ENCODE results near the gene MEAK7. TPM values are rescaled to one million over a fixed set of nuclear protein-coding genes. Genes with fewer than 3 reads are reported as not detected.

The MEAK7 gene
- total RNA-seq, 1 experiment from 2014 or later: 30.9 TPM

DNA sequence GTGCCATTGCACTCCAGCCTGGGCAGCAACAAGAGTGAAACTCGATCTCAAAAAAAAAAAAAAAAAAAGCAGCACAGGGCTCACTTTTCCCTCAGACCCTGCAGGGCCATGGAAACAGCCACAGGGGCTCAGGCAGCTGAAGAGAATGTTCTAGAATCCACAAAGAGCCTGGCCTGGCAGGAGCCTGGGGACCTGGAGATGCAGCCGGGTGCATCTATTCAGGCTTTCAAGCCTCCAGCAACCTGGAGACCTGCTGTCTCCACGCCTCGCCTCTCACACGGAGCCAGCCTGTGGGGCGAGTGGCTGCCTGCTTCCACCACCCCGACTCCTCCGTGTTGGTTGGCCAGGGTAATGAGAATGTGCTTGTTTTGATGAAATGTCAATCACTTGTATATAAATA is 44.0 kb upstream of the MEAK7 start:
- DNase-seq: no peak
- peak overlapping the region; percentile 54 for H3K27ac Mint-ChIP-seq (ENCODE audit: unreplicated experiment)
- peaks cover 9% of the 10 kb centered on the region for H3K36me3 Mint-ChIP-seq (ENCODE audit: insufficient read depth, unreplicated experiment)
- H3K27me3 ChIP-seq (replicated peaks; ENCODE audit: control insufficient read depth, insufficient read depth, low read length): no peaks in the 10 kb centered on the region
- H3K4me1 Mint-ChIP-seq (ENCODE audit: low read depth, unreplicated experiment): peaks cover 37% of the 10 kb centered on the region
- H3K4me3 ChIP-seq (ENCODE audit: low read depth, low read length): no peak overlapping the region
- H3K4me1 ChIP-seq: peaks cover 8% of the 10 kb centered on the region; the same call in 1 of the 2 replicates
- H3K4me3 Mint-ChIP-seq (ENCODE audit: unreplicated experiment): no peak overlapping the region
- ChIA-PET POLR2A (no interaction called here), CTCF (no interaction called here)
- no peaks in the 10 kb centered on the region for H3K27me3 Mint-ChIP-seq (ENCODE audit: insufficient read depth, unreplicated experiment)
- no peaks in the 10 kb centered on the region for H3K36me3 ChIP-seq (ENCODE audit: control insufficient read depth, insufficient read depth, low read length)
- intact Hi-C loops (cut with micrococcal nuclease; ENCODE audit: unreplicated experiment): no loop called here
- TF ChIP-seq, protein P1, sequence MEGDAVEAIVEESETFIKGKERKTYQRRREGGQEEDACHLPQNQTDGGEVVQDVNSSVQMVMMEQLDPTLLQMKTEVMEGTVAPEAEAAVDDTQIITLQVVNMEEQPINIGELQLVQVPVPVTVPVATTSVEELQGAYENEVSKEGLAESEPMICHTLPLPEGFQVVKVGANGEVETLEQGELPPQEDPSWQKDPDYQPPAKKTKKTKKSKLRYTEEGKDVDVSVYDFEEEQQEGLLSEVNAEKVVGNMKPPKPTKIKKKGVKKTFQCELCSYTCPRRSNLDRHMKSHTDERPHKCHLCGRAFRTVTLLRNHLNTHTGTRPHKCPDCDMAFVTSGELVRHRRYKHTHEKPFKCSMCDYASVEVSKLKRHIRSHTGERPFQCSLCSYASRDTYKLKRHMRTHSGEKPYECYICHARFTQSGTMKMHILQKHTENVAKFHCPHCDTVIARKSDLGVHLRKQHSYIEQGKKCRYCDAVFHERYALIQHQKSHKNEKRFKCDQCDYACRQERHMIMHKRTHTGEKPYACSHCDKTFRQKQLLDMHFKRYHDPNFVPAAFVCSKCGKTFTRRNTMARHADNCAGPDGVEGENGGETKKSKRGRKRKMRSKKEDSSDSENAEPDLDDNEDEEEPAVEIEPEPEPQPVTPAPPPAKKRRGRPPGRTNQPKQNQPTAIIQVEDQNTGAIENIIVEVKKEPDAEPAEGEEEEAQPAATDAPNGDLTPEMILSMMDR (IDR thresholded peaks at IDR 0.05; ENCODE audit: insufficient read depth in 1 of 2, low read depth in 1 of 2, low read length in 1 of 2, severe bottlenecking in 1 of 2, unreplicated experiment in 1 of 2): no peak
- H3K9me3 ChIP-seq: no peaks in the 10 kb centered on the region
- BruUV-seq (replicated peaks): no TSS peak
- no peaks in the 10 kb centered on the region for H3K9me3 Mint-ChIP-seq (ENCODE audit: unreplicated experiment)

DNA sequence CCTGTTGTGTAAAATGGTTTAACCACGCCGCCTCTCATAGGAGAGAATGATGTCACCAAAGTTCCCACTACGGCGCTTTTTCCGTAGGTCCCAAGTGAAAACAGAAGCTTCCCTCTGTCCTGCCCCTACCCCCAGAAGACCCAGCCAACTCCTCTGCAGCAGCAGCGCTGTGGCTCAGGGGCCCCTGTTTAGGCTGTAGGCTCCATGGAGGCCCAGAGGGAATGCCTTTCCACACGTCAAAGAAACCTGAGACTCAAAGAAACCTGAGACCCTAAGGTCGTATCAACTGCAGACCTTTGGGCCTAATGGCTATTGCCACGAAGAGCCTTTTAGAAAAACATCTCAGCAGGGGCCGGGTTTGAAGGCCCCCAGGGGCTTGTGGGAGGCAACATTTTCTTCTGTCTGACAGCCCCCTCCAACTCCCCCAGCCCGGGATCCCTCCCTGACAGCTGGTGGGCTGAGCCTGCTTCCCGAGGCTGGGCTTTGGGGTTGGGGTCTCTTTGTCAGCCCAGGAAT is 43.1 kb upstream of the MEAK7 start:
- no peak for DNase-seq
- intact Hi-C loops (cut with micrococcal nuclease; ENCODE audit: unreplicated experiment): no loop called here

DNA sequence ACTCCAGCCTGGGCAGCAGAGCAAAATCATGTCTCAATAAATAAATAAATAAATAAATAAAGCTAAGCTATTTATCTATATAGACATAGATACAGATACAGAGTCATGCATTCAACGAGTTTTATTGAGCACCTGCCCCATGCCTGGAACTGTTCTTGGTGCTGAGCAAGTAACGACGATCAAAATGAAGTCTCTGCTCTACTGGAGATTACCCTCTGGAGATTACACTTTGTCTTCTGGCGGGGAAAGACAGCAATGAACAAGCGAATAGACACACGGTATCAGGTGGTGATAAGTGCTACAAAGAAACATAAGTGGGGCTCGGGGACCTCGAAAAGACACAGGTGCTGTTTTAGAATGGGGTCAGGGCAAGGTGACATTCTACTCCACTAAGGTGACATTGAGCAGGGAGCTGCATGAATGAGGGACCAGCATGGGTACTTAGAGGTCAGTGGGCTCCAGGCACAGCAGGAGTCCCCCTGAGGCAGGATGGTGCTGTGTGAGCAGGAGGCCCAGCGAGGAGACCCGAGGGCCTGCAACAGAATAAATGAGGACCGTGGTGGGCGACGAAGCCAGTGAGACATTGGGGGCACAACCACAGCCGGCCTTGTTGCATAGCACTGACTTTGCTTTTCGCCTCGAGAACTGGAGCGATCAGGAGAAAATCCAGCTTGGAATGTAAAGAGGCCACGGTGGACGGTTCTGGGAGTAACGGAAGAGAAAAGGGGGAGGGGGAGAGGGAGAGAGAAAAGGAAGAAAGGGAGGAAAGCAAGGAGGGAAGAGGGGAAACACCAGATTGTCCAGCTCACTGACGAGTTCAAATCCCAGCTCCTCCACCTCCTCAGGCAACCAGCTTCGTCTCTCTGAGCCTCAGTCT is 42.4 kb upstream of the MEAK7 start:
- ChIA-PET CTCF (no interaction called here), POLR2A (interaction anchor here (0.6 to 0.7 kb wide), 2 partner anchors 14 to 544 kb away, joined by 3 to 4 read pairs; no protein-coding TSS in a partner anchor)
- Histone ChIP-seq H3K27me3 (replicated peaks; ENCODE audit: control insufficient read depth, insufficient read depth, low read length) (no peaks in the 10 kb centered on the region), H3K9me3 (no peaks in the 10 kb centered on the region), H3K36me3 (ENCODE audit: control insufficient read depth, insufficient read depth, low read length) (no peaks in the 10 kb centered on the region), H3K4me3 (ENCODE audit: low read depth, low read length) (no peak overlapping the region), H3K4me1 (peaks cover 21% of the 10 kb centered on the region)
- no TSS peak for BruUV-seq (replicated peaks)
- H3K9me3 Mint-ChIP-seq (ENCODE audit: unreplicated experiment): no peaks in the 10 kb centered on the region
- peaks cover 9% of the 10 kb centered on the region for H3K36me3 Mint-ChIP-seq (ENCODE audit: insufficient read depth, unreplicated experiment)
- no peak for DNase-seq
- H3K4me1 Mint-ChIP-seq (ENCODE audit: low read depth, unreplicated experiment): peaks cover 42% of the 10 kb centered on the region
- no peak overlapping the region for H3K4me3 Mint-ChIP-seq (ENCODE audit: unreplicated experiment)
- H3K27ac Mint-ChIP-seq (ENCODE audit: unreplicated experiment): peak overlapping the region; percentile 29
- no peaks in the 10 kb centered on the region for H3K27me3 Mint-ChIP-seq (ENCODE audit: insufficient read depth, unreplicated experiment)
- intact Hi-C loops (cut with micrococcal nuclease; ENCODE audit: unreplicated experiment): no loop called here
- TF ChIP-seq, protein P1 (IDR thresholded peaks at IDR 0.05; ENCODE audit: insufficient read depth in 1 of 2, low read depth in 1 of 2, low read length in 1 of 2, severe bottlenecking in 1 of 2, unreplicated experiment in 1 of 2): no peak

More for the DNA sequence above, 43.1 kb upstream of the MEAK7 start:
- ChIA-PET CTCF (no interaction called here), POLR2A (interaction anchor here (0.7 kb wide), 1 partner anchor 15 kb away, joined by 4 read pairs; no protein-coding TSS in a partner anchor)
- Histone ChIP-seq H3K4me1 (peaks cover 15% of the 10 kb centered on the region; the same call in 1 of the 2 replicates), H3K9me3 (no peaks in the 10 kb centered on the region), H3K36me3 (ENCODE audit: control insufficient read depth, insufficient read depth, low read length) (no peaks in the 10 kb centered on the region), H3K4me3 (ENCODE audit: low read depth, low read length) (no peak overlapping the region), H3K27me3 (replicated peaks; ENCODE audit: control insufficient read depth, insufficient read depth, low read length) (no peaks in the 10 kb centered on the region)
- Mint-ChIP-seq H3K27ac (ENCODE audit: unreplicated experiment) (peak overlapping the region; percentile 29), H3K36me3 (ENCODE audit: insufficient read depth, unreplicated experiment) (peaks cover 9% of the 10 kb centered on the region), H3K4me3 (ENCODE audit: unreplicated experiment) (no peak overlapping the region), H3K4me1 (ENCODE audit: low read depth, unreplicated experiment) (peaks cover 36% of the 10 kb centered on the region), H3K27me3 (ENCODE audit: insufficient read depth, unreplicated experiment) (no peaks in the 10 kb centered on the region), H3K9me3 (ENCODE audit: unreplicated experiment) (no peaks in the 10 kb centered on the region)
- BruUV-seq (replicated peaks): no TSS peak
- TF ChIP-seq, protein P1 (IDR thresholded peaks at IDR 0.05; ENCODE audit: insufficient read depth in 1 of 2, low read depth in 1 of 2, low read length in 1 of 2, severe bottlenecking in 1 of 2, unreplicated experiment in 1 of 2): no peak
